Lower leg skin (tissue), 3 donors: Measurements from ENCODE around the gene ATG7.

ENCODE experiments used
- POLR2A ChIP-seq, 2 donors: fragments of 450-650 bp; IDR thresholded peaks; one replicate each; pipeline ENCODE4 v1.6.1; 2016 to 2017; ENCODE audit warnings: antibody characterized with exemption in 2 of 2, mild to moderate bottlenecking in 1 of 2, moderate library complexity in 1 of 2
- TF ChIP-seq, protein P1 (sequence below), 3 donors: fragments of 450-650 bp; IDR thresholded peaks; one replicate each; pipeline ENCODE4 v1.5.1; 2016; ENCODE audit warnings: antibody characterized with exemption in 3 of 3, mild to moderate bottlenecking in 3 of 3, moderate library complexity in 2 of 3

DNA sequence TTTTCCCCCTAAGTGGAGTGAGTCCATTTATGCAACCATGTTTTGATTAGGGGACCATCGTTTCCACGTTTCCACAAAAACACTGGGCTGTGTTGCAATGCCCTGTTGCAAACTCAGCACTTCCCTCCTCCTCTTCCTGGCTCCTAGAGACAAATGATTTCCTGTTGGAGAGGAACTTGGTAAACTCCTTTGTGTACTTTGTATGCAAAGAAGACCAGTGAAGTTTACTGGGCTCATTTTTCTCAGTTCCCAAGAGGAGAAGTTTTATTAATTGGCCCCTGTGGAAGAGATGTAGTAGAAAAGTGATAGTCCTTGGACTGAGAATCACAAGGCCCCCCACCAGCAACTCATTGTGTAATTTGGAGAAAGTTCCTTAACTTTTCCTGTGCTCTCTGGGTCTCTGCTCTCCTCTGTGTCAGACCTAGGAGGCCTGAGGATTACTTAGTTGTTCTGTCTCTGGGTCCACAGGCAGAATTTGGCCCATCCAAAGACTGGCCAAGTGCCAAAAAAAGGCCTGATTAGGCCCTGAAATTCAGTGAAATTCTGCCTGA, 95.0 kb downstream of the ATG7 start:
- TF ChIP-seq, protein P1, sequence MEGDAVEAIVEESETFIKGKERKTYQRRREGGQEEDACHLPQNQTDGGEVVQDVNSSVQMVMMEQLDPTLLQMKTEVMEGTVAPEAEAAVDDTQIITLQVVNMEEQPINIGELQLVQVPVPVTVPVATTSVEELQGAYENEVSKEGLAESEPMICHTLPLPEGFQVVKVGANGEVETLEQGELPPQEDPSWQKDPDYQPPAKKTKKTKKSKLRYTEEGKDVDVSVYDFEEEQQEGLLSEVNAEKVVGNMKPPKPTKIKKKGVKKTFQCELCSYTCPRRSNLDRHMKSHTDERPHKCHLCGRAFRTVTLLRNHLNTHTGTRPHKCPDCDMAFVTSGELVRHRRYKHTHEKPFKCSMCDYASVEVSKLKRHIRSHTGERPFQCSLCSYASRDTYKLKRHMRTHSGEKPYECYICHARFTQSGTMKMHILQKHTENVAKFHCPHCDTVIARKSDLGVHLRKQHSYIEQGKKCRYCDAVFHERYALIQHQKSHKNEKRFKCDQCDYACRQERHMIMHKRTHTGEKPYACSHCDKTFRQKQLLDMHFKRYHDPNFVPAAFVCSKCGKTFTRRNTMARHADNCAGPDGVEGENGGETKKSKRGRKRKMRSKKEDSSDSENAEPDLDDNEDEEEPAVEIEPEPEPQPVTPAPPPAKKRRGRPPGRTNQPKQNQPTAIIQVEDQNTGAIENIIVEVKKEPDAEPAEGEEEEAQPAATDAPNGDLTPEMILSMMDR (IDR thresholded peaks at IDR 0.05): no peak
- no peak for TF ChIP-seq POLR2A (IDR thresholded peaks at IDR 0.05)
